CD4-positive, alpha-beta T cell treated with Interleukin-1 beta for 1 hour (primary cell): ENCODE results near the gene GLB1L2.

Experiments
- DNase-seq, 2 donors: peaks; one replicate each; pipeline ENCODE4 v3.0.0-alpha.2; 2020 to 2022

GLB1L2 gene

DNA sequence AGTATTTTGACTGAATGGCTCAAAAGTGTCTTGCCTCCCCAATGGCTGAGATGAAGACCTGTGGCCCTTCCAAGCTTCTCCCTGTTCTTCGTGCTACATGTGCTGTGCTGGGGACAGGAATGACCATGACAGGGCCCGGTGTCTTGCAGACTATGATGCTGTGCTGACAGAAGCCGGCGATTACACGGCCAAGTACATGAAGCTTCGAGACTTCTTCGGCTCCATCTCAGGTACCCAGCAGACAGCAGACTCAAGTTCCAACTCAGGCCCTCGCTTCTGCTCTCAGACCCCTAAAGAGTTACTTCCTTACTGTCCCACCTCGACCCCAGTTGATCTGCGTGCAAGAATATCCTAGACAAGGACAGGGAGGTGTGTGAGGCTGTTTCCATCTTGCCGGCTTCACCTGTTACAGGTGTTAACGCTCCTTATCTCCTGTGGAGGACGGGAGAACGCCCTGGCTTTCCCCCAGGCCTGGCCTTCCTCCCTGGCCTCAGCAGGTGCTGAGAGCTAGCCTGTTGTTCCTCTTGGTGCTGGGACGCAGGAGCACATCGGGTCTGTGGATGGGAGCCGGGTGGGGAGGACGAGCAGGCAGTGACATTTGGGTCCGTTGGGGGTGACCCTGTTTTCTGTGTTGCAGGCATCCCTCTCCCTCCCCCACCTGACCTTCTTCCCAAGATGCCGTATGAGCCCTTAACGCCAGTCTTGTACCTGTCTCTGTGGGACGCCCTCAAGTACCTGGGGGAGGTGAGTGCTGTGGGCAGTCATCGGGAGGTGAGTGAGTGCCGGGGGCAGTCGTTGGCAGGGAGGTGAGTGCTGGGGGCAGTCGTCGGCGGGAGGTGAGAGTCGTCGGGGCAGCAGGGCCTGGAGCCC, 38.1 kb downstream of the GLB1L2 start:
- DNase-seq: no peak

DNA sequence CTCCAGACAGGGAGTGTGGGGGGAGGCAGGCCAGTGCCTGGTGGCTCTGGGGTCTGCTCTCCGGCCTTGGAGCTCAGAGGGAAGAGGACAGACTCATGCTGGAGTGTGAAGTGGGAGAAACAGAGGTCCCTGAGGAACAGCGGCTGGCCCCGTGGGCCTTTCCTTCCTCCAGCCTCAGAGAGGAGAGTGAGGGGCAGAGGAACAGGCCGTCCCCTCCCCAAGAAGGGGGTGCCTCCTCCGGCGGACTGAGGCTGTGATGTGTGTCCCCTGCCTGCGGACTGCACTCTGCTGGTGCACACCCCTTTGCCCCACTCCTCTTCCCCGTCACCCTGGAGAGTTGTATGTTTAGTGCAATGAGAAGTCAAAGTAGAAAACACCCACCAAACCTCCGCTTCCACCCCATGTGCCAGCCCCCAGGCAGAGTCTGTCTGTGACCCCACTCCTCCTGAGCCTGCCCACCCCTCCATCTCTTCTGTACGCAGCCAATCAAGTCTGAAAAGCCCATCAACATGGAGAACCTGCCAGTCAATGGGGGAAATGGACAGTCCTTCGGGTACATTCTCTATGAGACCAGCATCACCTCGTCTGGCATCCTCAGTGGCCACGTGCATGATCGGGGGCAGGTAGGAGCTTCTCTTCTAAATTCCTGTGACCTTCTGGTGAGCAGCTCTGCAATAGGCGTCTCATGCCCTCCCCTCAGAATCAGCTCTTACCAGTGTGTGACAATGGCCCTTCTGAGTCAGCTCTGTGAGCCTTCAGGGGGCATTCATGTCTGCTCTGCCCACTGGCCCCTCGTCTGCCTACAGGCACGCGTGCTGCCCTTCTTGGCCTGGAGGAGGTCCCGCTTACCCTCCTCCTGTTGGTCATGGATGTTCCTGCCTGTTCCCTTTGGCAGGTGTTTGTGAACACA, 39.0 kb downstream of the GLB1L2 start:
- no peak for DNase-seq

DNA sequence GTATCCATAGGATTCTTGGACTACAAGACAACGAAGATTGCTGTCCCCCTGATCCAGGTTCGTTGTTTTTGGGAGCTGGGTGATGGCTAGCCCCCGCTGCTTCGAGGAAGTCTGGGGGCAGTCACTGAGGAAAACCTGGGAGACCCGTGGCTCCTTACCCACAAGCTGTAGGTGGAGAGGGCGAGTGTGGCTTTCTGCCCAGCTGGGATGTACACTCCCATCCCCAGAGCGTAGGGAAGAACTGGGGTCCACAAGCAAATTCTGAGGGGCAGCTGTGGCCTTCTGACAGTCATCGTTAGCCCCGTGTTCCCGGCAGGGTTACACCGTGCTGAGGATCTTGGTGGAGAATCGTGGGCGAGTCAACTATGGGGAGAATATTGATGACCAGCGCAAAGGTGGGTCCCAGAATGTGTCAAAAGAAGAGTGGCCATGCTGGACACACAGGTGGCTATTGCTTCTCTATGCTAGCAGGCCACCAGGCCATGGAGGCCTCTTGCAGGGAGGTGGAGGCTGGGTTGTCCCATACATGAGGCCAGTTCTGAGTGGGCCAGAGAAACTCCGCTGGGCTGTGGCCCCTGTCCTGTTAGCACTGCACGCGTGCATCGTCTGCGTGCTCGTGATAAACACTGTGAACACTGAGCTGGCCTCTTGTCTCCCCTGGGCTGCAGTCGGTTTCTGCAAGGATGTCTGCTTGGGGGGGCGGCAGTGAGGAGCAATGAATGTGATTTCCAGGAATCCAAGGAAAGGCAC, 39.8 kb downstream of the GLB1L2 start:
- DNase-seq: no peak

DNA sequence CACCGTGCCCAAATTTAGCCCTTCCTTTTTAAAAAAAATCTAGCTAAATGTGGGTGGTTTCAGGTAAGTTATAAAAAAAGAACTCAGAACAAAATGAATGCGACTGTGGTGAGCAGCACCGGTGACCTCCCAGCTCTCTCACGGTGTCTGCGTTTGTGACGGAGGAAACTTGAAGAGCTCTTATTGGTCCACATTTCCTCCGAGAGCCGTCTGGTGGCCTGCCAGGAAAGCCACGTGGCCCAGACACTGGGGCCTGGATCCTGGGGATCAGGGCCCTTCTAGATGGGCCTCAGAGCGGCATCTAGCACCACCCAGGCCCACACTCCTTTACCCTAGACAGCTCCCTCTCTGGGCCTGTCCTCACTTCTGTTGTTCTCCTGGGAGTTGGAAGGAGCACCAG, 40.7 kb downstream of the GLB1L2 start:
- DNase-seq: no peak

DNA sequence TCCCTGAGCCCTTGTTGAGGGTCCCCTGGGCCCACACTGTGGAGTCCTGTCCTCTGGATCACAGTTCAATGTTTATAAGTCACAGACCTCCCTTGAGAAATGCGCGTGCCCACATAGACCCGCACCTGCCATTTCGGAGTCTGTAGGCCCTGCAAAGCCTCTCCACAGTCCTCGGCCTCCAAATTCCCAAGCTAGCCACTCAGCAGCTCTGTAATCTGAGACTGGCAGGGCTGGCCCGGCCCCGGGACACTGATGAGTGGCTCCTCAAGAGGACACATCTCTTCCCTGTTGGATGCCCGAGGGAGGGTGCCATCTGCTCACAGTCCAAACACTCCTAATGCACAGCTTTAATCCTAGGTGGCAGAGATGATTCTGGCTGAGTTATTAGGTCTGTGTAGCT, 41.2 kb downstream of the GLB1L2 start:
- no peak for DNase-seq

DNA sequence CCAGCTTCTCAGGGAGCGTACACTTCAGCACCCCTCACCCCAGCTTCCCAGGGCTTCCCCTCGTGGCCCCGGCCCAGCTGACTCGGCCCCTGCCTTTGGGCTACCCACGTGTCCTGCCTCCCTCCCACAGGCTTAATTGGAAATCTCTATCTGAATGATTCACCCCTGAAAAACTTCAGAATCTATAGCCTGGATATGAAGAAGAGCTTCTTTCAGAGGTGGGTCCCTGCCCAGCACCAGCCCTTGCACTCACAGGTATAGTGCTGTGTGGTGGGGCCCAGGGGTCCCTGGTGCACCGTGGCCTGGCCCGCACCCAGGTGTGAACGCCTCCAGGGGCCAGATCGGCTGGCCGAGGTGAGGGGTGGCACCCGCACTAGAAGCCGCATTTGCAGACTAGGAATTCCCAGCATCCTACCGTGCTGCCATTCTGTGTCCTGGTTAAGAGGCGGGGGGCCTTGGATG, 41.8 kb downstream of the GLB1L2 start:
- DNase-seq: no peak

DNA sequence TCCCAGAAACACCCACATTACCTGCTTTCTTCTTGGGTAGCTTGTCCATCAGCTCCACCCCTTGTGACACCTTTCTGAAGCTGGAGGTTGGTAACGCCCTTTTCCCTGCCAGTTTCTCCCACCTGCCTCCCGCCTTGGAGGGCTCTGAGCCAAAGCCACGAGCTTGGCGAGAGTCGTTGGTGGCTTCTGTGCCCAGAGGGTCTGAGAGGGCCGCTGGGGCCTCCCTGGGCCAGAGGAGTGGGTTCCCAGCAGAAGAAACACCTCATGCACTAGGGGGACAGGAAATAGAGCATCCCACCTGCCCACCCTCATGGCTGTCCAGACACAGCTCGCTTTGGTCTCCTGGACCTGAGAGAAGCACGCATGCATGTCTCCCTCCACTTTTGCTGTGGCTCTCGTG, 42.4 kb downstream of the GLB1L2 start:
- DNase-seq: no peak

DNA sequence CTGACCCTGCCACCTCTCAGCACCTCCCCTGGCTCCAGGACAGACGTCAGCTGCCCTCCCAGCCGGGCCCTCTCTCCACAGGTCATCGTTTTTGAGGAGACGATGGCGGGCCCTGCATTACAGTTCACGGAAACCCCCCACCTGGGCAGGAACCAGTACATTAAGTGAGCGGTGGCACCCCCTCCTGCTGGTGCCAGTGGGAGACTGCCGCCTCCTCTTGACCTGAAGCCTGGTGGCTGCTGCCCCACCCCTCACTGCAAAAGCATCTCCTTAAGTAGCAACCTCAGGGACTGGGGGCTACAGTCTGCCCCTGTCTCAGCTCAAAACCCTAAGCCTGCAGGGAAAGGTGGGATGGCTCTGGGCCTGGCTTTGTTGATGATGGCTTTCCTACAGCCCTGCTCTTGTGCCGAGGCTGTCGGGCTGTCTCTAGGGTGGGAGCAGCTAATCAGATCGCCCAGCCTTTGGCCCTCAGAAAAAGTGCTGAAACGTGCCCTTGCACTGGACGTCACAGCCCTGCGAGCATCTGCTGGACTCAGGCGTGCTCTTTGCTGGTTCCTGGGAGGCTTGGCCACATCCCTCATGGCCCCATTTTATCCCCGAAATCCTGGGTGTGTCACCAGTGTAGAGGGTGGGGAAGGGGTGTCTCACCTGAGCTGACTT, 43.2 kb downstream of the GLB1L2 start:
- no peak for DNase-seq

DNA sequence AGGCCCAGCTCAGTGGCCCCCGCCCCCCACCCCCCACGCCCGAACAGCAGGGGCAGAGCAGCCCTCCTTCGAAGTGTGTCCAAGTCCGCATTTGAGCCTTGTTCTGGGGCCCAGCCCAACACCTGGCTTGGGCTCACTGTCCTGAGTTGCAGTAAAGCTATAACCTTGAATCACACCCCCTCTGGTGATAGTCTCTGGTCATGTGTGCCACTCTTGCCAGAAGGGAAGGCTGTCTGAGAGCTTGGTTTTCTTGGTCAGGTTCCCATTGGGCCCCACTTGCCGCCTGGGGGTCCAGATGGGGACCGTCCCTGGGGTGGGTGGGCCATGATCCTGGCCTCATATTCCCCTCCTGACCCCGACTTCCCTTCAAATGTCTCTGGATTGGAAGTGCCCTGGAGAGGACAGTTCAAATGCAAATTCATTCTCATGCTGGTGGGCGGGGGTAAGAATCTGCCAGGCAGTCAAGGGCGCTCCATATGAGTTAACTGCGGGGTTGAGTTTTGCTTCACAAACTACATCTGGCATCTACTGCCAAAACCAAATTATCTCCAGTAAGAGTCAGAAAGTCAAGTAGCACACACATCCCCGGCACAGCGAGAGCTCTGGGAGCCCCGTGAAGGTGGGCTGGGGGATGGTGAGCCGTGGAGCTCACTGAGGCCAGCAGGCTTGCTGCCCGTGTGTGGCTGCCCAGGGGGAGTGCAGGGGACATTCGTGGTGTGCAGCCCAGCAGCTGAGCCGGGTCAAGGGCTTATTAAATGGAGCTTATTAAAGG, 44.5 kb downstream of the GLB1L2 start:
- DNase-seq: no peak

DNA sequence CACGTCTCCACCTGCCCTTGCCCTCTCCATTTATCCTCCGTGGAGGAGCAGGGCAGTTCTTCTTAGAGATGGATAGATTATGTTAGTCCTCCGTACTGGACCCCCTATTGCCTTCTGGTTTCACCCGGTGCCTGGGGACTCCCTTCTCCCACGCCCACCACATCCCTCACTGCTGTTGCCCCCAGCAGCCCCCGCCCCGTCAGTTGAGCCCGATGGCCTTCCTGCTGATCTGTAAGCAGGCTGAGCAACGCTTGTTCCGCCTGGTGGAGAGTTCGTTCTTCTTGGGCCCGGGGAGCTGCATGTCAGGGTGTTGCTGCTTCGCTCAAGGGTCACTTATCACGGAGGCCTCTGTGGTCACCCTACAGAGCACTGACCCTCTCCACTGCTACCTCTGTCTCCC, 46.1 kb downstream of the GLB1L2 start:
- no peak for DNase-seq

DNA sequence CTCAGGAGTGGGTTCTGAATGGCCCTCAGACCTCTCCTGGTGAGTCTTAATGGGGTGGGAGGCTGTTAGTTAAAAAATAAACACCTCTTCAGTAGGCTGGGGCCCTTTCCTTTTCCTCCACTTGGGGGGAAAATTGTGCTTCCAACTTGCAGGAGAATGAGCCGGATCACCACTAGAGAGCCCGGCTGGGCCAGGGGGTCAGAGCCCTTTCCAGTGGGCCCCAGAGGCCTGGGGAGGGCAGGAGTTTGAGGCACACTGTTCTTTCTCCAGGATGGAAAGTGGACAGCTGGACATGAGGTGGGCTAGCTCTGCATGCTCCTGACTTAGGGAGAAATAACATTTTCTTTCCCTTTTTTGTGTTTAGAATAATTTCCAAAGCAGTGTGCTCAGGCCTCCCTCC, 47.5 kb downstream of the GLB1L2 start:
- no peak for DNase-seq

DNA sequence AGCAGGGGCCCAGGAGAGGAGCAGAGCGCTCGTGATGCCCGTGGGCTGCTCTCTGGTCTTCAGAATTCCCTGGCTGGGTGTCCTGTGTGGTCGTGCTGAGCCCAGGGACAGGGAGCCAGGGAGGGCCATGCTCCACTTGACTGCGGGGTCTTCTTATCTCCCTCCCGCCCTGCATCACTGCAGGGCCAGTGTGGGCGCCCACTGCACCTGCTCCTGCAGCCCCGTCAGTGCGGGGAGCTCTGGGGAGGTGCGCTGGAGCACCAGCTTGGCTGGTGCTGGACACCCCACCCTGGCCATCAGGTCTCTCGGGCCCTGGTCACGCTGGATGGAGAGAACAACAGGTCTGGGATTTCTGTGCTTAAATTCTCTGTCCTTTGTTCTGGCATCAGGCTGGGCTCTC, 48.4 kb downstream of the GLB1L2 start:
- DNase-seq: no peak

DNA sequence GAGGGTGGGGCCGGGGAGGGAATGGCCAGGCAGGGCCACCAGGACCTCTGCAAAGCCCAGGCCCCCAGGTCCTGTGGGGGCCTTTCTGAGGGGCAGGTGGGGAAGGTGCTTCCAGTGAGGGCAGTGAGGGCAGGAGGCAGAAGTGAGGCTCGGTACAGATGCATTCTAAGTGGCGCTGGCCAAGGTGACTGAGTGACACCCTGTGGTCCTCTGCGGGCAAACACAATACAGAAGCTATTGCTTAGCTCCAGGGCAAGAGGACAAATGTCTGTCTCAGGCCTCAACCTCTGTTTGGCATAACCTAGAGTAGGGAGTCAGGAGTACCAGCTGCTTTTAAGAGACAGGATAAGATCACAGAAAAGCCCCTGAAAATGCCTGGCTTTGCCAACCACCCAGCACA, 49.0 kb downstream of the GLB1L2 start:
- DNase-seq: no peak

DNA sequence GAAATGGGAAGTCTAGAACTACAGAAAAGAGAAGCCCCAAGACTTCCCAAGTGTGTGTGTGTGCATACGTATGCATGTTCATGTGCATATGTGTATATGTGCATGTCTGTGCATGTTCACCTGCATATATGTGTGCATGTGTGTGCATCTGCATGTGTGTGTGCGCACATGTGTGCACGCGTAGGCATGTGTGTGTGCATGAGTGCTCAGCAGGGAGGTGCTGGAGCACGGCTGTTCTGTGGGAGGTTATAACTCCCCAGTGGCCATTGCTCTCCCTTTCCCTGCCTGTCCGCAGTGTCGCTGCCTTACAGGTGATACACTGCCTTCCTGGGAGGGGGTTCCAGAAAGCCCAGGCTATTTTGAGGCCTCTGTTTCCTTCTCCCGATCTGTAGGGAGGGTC, 50.5 kb downstream of the GLB1L2 start:
- DNase-seq: no peak

DNA sequence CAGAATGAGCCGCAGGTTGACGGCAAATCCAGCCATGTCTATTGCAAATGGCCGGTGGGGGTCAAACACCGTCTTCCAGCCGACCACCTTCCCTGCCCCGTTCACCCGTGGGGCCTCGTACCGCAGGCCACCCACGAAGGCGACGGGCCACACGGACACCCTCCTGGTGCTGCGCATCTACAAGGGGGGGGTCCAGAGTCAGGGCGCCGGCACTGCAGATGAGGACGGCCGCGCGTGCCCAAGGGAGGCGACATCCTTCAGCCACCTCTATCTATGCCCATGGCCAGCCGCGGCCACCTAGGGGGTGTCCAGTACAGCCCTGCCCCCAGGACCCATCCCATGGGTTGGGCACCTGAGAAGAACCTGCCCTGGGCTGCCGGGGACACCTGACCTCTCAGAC, 51.0 kb downstream of the GLB1L2 start:
- DNase-seq: no peak

DNA sequence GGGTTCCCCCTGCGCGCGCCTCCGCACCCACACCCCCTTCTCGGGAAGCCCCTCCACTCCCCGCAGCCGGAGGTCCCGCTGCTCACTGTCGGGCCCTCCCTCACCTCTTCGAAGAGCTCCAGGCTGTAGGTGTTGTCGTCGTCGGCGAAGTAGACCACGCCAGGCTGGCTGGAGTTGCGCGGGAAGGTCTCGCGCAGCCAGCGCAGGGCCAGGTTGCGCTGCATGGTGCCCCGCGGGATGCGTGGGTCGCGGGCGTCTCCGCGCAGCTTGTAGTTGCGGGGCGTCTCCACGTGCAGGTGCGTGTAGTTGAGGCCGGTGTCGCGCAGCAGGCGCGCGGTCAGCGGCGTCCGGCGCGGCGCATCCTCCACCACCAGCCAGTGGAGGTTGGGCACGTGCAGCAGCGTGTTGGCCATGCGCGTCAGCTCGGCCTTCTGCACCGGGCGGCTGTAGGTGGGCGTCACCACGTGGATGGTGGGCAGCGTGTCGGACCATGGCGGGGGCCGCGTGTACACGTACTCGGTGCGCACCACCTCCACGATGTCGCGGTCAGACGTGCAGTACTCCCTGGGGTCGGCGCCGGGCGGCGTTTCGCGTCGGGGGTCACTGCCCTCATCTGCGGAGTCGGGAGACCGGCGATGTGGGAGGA, 51.9 kb downstream of the GLB1L2 start:
- no peak for DNase-seq

DNA sequence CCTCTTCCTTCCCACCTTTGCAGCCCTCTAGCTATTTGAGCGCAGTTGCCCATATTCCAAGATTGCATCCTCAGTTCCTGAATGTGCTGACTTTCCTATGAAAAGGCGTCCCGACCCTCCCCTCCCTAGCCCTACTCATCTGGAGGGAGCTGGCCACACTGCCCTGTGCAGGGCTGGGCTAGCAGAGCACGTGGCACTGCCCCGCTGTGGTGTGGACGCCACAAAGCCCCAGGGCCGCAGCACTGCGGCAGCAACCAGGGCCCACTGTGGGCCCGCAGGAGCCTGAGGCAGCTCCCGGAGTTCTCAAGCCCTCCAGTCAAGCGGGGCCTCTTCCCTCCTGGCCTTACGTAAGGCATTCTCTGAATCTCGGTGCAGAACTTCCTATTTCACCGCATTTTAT, 52.6 kb downstream of the GLB1L2 start:
- DNase-seq: no peak

DNA sequence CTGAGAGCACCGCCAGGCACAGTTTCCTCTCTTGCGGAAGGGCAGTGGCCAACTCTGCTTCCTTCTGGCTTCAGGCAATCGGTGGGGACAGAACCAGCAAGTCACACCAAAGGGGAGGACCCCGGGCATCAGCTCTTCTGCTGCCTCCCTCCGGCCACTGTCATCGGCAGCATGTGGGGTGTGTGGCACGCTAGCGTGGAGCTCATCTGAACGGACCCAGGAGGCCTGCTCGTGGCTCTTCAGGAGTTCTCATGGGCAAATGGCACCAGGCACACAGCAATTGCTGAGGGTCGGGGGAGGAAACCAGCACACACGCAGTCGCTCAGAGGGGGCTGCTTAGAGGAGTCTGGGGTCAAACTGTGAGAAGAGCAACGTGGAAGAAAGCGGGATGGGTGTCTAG, 53.4 kb downstream of the GLB1L2 start:
- no peak for DNase-seq

DNA sequence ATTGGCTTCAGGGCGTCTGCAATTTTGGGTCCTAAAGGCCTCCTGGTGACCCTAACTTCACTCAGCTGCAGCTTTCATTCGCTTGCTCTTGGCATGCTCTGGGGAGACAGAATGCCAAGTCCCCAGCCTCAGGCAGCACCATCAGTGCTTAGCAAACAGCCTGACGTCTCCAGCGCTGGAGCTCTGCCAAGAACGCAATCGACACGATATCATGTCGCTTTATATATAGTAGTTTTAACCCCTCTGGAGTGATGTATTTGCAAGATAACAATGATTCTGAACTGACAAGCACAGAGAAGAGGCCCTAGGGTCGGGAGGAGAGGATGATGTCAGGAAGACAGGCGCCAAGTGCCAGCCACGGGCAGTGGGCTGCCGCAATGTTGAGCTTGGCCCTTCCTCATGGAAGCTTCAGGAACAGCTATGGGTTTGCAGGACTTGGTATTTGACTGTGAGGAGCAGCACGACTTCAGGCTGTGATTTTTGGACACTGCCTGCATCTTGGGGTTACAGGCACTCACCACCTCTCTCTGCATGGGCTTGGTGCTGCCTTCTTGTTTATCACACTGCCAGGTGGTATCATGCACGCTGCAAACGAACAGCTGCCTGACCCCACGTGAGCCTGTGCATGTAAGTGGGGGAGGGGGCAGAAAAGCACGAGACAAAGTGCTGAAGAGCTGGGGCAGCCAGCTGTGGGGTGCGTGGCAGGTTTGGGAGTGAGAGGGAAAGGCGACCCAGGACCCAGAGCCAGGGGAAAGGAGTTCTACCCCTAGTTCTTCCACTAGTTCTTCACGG, 54.2 kb downstream of the GLB1L2 start:
- DNase-seq: no peak

DNA sequence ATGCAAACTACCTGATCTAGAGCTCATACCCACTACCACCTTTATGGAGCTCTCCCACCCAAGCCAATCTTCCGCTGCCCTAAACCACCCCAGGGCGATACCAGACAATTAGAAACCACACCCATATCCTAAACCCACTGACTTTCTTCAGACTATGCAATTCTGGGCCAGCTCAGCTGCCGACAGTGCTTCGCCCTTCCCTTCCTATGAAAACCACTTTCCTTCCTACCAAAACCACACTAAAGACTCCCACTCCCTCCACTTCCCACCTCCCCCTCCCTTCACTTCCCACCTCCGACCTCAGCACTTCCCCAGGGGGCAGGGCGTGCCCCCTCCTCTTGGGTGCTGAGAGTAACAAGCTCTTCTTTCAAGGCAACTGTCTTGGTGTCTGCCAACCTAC, 55.2 kb downstream of the GLB1L2 start:
- DNase-seq: no peak

DNA sequence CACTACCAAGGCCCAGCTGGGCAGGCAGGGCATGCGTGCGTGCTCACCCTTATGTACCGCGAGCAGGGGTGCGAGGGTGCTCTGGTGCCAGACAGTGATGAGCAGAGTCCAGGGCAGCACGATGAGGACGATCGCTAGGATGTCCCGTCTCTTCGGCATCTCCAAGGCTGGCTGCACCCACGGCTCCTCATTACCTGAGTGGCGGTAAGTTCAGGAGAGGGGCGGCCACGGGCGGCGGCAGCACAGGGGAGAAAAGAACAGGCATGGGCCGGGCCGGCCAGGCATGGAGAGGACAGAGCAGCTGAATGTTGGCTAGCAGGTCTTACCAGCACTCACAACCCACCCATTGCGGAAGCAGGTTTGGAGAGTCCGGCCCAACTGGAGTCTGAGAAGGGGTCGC, 55.7 kb downstream of the GLB1L2 start:
- DNase-seq: no peak
